ENCODE measurements around the gene MAP3K20.
"Not testable (repeated sequence)": the region's sequence is repeated elsewhere in the genome, so short reads cannot be mapped to it uniquely, and the experiment has no call there.

Gene MAP3K20

DNA sequence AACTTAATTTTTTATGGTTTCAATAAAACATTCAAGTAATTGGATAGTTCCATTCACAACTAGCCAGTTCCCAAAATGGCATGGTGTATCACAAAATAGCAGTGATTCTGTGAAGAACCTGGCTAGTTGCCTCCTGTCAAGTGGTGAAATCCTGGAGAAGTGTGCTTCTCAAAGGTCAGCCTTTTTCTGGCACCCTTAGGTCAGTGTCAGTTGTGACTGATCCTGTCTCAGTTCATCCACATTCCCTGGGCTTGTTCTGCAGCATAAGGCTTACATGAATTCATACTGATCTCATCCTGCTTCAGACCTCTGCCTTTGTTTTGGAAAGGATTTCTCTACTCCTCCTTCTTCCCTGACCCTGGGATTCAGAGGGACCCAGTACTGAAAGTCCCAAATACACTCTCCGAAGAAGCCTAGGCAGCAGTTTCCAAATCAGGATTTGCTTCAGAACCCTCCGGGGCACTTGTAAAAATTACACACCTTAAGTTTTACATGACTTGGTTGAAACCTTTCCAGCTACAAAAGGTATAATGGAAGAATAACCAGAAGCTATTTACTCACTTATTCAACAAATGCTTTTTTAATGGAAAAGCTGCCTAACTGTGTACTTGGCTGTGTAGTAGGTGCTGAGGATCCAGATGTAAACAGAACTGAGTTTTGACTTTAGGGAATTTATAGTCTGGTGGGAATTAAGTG, 11.0 kb downstream of the MAP3K20 start:
- no peak overlapping the region for H3K4me3 ChIP-seq (ENCODE audit: low read depth, low read length)

- H3K4me3 ChIP-seq (ENCODE audit: low read depth, low read length): no peak overlapping the region
Measured at GRCh38 chr2:173087214-173087581, 11.6 kb downstream of the MAP3K20 start.

DNA sequence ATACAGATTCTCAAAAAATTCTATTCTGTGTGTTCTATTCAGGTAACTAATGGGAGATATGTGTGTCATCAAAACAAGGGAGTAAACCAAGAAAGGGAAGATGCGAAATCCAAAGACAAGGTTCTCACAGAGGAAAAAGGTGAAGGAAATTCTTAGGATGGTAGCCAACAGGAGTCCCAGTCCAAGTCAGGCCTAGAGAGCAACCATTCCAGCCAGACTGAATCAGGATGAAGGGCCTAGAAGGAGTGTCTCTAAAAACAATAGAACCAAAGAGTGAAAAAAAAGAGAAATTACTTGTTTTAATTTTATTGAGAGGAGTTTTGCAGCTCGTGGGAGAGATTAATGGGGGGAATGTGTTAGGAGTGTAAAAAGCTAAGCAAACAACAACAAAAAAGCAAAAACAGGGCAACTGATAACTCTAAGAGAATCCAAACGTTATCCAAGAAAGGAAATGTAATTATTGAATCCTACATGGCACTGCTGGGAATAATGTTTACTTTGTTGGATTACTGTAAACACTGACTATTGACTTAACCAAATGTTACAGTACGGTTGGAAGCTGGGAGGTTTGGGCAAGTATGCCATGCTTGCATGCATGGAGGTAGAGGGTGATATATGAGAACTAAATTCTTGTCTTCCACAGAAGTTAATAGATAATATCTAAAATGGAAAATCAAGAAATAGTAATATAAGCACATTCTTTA, 12.3 kb downstream of the MAP3K20 start:
- no peak overlapping the region for H3K4me3 ChIP-seq (ENCODE audit: low read depth, low read length)

DNA sequence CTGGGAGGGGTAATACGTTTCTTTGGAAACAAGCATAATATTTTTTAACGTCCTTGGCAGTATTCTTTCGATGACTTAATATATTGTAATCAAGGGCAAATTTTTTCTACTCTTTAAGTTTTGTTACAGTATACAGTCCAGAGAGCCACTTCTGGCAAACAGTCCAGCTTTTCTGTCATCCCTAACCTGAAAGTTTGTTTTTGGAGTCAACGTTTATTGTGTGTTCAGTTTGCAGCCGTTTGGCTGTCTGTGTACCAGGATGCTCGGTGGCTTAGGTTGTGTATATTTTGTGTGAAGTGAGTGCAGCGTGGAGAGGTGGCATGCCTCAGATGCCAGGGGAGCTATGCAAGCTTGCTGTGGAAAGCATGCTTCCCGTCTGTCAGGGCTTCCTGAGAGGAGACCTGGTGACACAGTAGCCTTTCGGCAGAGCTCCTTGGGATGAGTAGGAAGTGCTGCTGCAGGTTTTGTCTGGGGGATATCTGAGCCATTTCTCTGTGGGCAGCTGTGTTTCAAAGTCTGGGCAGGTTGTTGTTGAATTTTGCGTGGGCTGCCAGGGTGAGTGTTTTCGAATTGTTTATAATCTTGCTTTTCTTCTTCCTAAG, 14.7 kb downstream of the MAP3K20 start:
- H3K4me3 ChIP-seq (ENCODE audit: low read depth, low read length): no peak overlapping the region

GRCh38 chr2:173090973-173091660, 15.5 kb downstream of the MAP3K20 start:
- H3K4me3 ChIP-seq (ENCODE audit: low read depth, low read length): no peak overlapping the region

- no peak overlapping the region for H3K4me3 ChIP-seq (ENCODE audit: low read depth, low read length)
Measured at GRCh38 chr2:173091910-173092309, 16.3 kb downstream of the MAP3K20 start.

GRCh38 chr2:173092844-173093402, 17.3 kb downstream of the MAP3K20 start:
- H3K4me3 ChIP-seq (ENCODE audit: low read depth, low read length): no peak overlapping the region

DNA sequence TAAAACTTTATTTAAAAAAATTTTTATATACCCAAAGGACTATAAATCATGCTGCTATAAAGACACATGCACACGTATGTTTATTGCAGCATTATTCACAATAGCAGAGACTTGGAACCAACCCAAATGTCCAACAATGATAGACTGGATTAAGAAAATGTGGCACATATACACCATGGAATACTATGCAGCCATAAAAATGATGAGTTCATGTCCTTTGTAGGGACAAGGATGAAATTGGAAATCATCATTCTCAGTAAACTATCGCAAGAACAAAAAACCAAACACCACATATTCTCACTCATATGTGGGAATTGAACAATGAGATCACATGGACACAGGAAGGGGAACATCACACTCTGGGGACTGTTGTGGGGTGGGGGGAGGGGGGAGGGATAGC, 18.0 kb downstream of the MAP3K20 start:
- H3K4me3 ChIP-seq (ENCODE audit: low read depth, low read length): not testable (repeated sequence)

DNA sequence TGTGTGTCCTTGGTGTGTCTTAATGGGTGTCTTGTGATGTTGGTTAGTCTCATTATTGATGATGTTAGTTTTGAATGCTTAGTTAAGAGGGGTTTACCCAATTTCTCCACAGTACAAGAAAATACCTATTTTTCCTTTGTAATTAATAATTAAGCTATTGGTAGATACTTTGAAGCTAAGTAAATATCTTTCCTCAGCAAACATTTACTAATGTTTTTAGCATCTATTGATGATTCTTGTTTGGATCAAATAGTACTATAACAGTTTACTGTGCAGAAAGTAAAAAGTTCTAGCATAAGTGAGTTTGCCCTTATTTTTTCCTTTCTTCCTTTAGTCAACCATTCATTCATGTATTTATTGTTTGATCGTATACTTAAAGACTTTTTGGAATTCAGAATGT, 19.1 kb downstream of the MAP3K20 start:
- no peak overlapping the region for H3K4me3 ChIP-seq (ENCODE audit: low read depth, low read length)

- H3K4me3 ChIP-seq (ENCODE audit: low read depth, low read length): no peak overlapping the region
Measured at GRCh38 chr2:173095356-173095755, 19.7 kb downstream of the MAP3K20 start.

- H3K4me3 ChIP-seq (ENCODE audit: low read depth, low read length): no peak overlapping the region
Measured at GRCh38 chr2:173099271-173099670, 23.6 kb downstream of the MAP3K20 start.

GRCh38 chr2:173099804-173100203, 24.2 kb downstream of the MAP3K20 start:
- H3K4me3 ChIP-seq (ENCODE audit: low read depth, low read length): no peak overlapping the region

GRCh38 chr2:173101687-173102086, 26.0 kb downstream of the MAP3K20 start:
- no peak overlapping the region for H3K4me3 ChIP-seq (ENCODE audit: low read depth, low read length)

GRCh38 chr2:173104156-173104555, 28.5 kb downstream of the MAP3K20 start:
- H3K4me3 ChIP-seq (ENCODE audit: low read depth, low read length): no peak overlapping the region

DNA sequence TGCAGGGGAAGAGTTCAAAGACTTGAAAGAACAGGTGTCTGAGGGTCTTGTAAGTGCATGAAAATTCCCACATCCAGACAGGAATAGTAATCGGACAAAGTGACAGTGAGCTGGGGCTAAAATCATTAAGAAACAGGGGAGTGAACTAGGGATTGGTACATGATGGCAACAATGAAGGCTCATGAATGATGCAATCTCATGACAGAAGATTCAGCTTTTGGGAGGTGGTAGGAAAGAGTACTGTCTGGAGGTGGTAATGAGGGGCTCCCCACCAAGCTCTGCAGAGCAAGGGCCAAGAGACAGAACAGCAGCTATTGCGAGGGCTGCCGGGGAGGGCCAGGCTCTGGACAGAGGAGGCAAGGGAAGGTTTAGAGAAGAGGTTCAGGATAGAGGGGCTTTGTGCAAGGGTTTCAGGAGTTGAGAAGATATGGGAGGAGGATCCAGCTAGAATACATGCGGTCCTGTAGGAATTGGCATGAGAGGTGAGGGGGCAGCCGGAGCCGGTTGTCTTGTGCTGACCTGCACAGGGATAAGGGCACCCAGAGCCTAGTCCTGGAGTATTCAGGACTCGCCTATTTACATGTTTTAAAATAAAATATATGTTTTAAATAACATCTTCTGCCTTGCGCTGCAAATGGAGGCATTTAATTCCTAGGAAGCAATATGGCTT, 31.4 kb downstream of the MAP3K20 start:
- H3K4me3 ChIP-seq (ENCODE audit: low read depth, low read length): no peak overlapping the region

DNA sequence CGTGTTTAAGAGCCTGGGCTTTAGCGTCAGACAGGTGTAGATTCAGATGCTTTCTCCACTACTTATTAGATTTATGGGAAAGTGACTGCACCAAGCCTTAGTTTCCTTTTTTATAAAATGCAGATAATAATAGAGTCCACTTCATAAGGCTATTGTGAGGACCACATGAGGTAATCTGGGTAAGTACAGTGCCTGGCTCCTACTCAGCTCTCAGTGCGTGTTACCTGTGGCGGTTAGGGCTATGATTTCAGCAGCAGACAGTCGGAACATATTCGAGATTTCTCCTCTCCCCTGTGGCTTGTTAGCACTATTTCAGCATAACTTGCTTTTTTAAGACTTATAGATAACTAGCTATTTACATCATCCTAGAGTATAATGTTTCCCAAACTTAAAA, 32.0 kb downstream of the MAP3K20 start:
- no peak overlapping the region for H3K4me3 ChIP-seq (ENCODE audit: low read depth, low read length)

- no peak overlapping the region for H3K4me3 ChIP-seq (ENCODE audit: low read depth, low read length)
Measured at GRCh38 chr2:173109253-173110188, 33.9 kb downstream of the MAP3K20 start.

DNA sequence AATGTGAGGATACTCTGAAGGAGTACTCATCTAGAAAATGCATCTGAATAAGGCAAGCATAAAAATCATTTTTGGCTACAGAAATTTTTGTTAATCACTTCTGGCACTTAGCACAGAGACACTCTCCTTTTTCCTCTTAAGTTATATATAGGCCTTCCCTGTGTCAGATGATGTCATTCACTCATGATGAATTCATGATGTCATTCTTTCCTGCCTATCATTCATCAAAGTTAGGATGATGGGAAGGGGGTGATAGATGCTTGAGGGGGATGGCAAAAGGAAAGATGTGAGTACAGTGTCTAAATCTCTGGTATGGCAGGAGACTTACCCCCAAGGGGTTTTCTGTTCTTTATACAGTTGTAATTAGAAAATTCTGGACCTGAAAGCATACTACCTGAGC, 42.0 kb downstream of the MAP3K20 start:
- no peak overlapping the region for H3K4me3 ChIP-seq (ENCODE audit: low read depth, low read length)

DNA sequence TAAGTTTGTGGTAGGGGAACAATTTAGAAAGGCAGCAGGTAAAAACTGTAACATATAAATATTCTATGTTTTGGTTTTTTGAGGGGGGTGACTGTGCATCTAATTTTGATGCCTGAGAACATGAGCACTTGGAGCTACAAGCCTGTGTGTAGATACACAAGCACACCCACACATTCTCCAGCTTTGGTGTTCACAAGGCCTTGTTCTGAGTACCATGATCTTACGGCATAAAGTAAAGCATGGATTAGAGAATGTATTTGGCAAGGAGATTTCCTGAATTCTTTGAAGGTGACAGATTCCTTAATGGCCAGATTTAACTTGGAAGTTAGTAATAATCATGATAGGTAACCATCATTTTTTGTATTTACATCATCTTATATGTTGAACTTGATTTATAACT, 42.7 kb downstream of the MAP3K20 start:
- H3K4me3 ChIP-seq (ENCODE audit: low read depth, low read length): no peak overlapping the region
